ENCODE data around the gene GP9.

Gene GP9

GRCh38 chr3:129030611-129031010, 30.0 kb upstream of the GP9 start:
- no peak for DNase-seq

DNA sequence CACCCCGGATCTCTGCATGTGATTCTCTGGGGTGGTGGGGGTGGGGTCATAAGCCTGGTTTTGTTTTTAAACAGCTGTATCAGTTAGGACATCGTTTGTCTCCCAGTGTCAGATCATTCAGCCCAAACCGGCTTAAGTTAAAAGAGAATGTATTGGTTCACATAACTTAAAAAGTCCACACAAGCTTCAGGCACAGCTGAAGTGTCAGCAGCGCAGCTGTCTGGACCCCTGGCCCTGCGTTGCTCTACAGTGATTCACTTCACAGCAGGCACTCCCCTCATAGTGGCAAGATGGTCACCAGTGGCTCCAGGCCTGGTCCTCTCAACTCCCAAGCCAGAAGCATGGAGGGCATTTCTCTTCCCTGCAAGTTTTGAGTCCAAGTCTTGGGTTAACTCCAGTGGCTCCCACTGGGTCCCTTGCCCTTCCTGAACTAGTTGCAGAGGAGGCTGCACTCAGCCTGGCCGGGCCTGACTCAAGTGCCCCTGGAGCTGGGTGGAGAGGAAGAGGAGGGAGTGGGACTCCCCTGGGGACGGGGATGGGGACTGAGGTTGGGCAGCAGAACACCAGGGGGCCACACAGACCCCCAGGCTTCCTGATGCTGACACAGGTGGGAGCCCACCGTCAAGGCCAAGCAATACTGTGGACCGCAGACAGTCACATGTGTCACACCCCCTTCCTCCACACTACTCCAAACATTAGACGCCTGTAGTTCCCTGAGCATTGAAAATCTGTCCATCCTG, 28.9 kb upstream of the GP9 start:
- DNase-seq: no peak

DNA sequence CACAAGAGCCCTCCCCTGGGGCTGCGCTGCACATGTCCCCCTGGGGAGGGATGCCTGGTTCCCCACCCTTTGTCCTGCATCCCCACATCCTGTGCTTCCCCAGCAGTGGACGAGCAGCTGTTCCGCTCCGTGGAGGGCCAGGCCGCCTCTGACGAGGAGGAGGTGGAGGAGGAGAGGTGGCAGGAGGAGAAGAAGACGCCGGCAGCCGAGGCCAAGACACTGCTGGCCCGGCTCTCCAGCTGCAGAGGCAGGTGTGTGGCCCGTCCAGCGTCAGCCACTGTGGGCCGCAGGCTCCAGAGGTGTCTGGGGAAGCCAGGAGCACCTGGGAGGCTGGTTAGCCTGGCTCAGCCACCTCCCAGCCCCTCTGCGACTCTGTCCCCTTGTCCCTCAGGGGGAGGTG, 27.9 kb upstream of the GP9 start:
- no peak for DNase-seq

DNA sequence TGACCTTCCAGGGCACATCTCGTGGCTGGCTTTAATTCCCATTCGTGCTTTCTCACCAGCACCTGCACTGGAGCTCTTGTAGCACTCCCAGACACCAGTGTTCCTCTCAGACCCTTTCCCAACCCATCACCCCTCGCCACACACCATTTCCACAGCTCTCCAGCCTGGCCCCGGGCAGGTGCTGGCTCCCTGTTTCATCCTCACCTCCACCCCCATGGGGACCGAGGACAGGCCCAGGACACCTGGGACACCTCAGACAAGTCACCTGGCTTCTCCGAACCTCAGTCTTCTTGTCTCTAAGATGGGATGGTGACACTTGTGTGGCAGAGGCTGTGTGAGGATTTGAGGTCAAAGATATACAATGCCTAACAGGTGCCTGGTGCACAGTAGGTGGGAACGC, 27.4 kb upstream of the GP9 start:
- DNase-seq: no peak

DNA sequence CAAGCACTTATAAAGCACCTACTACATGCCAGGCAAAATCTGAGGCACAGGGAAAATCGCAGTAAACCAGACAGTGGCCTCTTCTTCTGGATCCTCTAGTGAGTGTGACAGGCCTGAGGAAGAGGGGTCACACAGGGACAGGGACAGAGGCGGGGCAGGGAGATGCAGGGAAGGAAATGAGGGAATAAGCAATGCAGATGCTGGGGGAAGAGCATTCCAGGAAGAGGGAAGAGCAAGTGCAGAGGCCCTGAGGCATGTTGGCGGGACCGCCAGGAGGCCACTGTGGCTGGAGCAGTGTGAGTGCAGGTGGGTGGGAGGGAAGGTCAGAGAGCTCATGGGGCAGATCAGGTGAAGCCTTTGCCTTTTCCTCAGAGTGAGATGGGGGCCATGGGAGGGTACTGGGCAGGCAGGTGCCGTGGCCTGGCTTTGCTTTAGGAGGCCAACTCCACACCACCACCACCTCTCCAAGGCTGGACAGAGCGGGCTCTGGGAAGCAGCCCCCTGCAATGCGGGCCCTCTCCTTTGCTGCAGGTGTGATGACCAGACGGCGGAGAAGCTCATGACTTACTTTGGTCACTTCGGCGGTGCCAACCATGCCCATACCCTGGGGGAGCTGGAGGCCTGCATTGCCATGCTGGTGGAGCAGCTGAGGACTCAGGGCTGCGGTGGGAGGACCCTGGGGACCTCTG, 26.8 kb upstream of the GP9 start:
- DNase-seq: no peak

GRCh38 chr3:129034642-129035041, 25.9 kb upstream of the GP9 start:
- no peak for DNase-seq

DNA sequence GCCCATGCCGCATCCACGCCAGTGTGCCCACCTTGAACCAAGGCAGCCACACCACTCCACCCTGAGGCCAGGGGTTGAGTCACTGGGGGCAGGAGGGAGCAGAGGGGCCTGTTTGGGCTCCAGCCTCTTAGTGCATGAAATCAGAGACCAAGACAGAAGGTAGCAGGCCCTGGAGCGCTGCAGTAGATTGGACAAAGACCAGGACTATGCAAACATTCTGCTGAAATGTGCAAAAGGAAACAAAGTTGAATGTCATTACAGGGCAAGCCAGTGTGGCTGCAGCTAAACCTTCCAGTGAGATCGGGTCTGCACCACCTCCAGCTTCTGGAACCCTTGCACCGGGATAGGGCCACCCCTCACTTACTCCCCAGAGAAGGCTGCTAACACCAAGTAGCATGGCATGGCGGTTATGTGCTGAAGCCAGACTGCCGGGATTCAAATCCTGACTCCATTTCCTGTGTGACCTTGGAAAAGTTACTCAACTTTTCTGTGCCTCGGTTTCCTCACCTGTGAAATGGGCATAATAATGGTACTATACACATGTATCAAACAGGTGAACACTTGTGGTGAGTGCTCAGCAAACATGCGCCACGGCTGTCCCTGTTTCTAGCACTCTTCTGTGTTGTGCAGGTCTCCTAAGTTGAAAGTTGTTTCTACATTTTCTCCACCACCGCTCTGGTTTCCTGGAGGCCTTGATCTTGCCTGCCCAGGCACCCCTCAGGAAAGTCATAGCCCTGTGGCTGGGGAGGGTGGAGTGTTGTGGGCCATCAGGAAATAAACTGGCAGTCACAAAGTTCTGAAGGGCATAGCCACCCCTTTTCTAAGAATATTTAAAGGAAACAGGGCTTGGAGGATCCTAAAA, 25.0 kb upstream of the GP9 start:
- DNase-seq: no peak

DNA sequence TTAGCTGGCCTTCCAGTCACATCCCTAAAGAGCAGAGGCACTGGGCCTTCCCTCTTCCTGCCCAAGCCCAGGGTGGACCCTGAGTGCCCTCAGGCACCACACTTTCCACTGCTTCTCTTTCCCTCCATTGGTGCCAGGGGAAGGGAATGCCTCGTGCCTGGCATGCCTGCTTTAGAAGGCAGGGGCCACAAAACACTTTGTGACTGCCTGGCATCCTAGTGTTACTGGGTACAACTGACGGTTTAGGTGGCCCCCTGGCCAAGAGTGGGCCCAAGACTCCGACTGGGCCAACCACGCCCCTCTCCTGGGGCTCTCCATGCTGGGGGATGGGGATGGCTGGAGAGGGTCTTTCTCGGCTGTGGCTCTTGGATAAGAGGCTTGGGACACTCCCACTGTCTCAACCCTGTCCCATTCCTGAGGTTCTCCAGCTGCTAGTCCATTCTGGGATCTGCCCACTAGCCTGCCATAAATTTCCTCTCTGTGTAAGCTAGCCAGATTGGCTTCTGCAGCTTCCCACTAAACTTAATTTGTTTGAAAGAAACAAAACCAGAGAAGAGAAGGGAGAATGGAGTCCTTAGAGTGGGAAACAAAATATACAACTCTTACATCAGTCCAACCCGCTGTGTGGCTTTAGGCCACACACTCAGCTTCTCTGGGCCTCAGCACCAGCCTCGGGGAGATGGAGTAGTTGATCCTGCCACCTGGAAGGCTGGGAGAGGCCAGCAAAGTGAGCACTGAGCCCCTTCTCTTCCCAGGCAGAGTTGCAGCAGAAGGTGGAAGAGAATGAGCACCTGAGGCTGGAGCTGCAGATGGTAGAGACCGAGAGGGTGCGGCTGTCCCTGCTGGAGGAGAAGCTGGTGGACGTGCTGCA, 24.1 kb upstream of the GP9 start:
- no peak for DNase-seq

DNA sequence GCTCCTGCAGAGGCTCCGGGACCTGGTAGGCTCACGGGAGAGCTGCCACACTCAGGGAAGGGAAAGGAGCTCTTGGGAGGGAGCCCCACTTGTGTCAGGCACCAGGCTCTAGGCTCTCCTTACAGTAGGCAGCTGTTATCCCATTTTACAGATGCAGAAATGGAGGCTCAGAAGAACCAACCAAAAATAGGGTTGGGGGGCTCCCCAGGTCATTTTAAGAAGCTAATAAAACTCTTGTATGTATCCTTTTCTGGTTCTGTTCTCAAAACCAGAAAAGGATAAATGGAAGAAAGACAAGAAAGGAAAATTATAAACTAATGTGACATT, 23.5 kb upstream of the GP9 start:
- no peak for DNase-seq

- DNase-seq: no peak
These were observed 22.3 kb upstream of the GP9 start for GRCh38 chr3:129038121-129038855.

DNA sequence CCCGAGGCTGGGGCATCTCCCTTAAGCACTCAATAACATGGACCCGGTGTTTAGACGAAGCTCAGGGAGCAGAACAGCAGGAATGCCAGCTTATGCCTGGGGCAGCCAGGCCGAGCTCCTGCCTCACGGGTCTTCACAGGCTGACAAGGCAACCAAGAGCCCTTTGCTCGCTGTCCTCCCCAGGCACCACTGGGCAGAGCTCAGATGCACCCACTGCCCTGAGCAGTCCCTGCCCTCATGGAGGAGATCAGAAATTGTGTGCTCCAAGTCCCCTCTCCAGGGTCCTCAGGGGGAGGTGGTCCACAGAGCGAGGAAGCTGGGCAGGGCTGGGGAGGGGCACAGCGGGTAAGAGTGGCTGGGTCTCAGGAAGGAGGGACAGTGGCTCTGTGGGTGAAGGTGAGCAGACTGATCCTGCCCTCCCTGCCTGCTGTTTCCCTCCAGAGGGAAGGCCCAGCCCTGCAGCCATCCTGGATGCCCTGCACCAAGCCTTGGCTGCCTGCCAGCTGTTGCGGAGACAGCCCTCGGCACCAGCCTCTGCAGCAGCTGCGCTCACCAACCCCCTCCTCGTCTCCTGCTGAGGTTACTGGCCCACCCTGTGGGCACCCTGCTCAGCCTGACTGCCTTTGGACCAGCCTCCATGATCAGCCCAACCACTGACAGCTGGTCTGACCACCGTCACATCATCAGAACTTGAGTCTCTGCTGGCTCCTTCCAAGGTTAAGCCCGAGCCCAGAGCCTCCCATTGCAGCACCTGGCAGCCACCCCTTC, 21.1 kb upstream of the GP9 start:
- DNase-seq: no peak

DNA sequence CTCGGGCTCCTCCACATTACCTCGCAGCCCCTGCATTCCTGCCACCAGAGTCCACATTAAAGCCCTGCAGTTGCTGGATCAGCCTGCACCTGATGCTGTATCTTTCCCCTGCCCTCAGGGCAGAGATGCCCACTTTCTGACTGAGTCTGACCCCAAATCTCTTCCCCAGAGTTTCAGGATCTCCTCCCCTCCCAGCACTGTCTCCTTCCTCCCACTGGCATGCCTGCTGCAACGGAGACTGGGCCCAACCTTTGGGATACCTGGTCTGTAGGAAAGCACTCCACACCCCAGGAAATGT, 20.6 kb upstream of the GP9 start:
- DNase-seq: no peak

- DNase-seq: no peak
These were observed 19.8 kb upstream of the GP9 start for GRCh38 chr3:129040579-129041300.

DNA sequence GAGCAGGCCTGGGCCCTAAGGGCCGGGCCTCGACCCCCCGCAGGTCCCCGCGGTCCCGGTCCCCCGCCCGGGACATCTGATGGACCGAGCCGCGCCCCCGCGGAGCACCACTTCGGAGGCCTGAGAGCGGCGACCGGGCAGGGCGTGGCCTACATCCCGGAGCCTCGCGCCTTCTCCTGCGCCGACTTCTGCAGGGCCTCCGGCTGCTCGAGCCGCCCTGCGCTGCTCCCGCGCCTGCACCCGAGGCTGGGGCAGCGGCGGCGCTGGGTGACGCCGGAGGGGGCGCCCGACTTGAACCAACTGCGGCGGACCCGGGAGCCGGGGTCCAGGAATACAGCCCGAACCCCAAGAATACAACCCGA, 14.9 kb upstream of the GP9 start:
- DNase-seq: peak; percentile 15

DNA sequence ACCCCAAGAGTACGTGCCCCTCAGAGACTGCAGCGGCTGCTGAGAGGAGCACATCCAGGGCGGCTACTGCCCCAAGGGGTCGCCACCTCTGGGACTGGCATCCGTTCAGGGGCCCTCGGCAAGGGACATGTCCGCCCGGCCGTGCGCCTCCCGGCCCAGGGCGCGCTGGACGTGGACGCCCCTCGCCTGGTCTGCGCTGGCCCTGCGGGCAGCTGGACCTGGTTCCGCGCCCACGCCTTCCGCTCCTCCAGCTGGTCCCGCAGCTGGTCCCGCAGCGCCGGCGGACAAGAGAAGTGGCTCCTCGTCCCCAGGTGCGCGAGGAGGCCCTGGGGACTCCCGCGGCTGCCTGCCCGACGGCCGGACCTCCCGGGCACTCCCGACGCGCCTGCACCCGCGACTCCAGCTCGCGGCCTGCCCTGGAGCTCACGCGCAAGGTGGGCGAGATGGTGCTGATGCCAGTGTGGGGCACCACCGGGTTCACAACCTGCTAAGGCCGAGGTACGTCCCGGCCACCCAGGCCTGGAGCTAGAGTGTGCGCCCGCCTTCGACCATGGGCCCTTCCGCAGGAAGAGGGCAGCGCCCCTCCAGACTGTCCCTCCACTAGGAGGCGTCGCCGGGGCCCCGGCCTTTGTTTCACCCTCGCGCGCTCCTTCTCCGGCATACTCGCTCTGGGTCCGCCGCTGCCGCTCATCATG, 14.4 kb upstream of the GP9 start:
- DNase-seq: no peak

DNA sequence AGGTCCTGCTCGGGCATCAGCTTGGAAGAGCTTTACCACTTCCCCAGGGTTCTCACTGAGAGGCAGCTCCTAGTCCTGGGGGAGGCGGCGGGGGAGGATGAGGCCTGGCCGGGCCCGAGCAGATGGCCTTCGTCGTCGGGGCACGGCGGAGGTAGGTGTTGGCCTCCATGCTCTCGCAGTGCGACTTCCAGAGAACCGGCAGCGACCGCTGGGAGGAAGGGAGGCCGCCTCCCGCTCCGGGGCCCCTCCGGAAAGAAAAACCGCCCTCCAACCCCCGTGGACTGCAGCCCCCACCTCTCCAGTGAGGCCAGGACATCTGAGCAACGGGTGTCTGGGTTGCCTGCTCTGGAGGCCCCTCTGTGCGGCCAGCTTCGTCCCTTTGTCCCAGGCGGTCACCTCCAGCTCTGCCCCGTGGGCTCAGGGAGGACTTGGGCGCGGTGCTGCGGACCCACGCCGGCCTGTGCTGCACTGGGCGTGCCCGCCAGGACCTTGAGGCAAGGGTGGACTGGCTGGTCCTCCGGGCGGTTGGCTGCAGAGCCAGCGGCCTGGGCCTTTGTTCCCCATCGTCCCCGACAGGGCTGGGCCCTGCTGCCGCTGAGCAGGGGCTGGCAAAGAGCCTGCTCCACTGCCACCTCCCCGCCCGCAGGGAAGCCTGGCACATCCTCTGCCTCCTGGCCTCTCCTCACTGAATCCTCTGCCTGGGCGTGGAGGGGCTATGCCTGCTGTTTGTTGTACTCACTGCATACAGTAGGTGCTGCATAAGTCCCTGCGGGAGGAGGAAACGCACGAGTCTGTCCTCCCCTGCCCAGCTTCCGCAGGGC, 13.6 kb upstream of the GP9 start:
- no peak for DNase-seq

GRCh38 chr3:129047553-129047839, 13.1 kb upstream of the GP9 start:
- DNase-seq: no peak

DNA sequence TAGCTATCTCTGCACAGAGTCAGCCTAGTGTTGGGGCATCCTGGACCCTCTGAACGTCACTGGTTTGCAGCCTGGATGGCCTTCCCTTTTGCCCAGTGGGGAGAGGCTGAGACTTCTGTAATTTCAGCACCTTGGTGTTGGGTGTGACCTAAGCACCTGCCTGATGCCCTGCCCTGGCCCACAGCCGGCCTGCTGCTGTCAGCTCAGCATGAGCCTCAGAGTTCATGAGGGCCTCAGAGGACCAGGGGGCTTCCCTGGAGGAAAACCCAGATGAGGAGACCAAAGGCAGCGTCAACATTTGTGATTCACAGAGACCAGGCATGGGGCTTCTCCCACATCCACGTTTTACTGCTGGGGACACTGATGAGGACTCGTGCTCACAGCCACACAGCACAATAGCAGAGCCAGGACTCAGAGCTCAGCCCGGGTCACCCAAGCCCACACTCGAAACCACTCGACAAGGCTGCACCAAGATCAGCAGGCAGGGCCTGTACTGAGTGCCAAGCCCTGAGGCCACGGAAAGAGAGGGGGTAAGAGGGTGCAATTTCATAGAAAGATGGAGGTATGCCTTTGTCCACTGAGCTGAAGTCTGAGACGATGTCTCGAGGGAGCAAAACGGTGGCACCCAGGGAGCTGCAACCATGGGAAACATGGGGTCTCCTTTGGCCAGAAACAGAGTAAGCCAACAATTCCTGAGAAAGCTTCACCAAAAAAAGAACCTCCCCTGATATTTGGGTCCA, 9.9 kb upstream of the GP9 start:
- no peak for DNase-seq

DNA sequence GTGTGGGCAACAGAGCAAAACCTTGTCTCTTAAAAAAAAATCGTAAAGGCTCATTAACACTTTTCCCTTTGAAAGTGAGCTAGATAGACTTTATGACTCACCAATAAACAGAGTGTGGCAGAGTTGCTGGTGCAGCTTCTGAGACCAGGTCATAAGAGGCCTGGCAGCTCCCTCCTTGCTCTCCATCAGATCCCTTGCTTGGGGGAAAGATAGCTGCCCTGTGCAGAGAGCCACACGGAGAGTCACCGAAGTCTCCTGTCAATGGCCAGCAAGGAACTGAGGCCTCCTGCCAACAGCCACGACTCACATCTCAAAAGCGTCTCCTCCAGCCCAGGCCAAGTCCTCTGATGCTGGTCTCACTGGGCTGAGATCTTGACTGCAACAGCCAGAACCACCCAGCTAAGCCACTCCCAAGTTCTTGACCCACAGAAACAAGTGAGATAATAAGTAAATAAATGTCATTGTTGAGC, 8.7 kb upstream of the GP9 start:
- no peak for DNase-seq
